GM12874 (cell line): ENCODE data around the gene DMRT3.

Experiments
- CTCF ChIP-seq: IDR thresholded peaks from 2 replicates; pipeline ENCODE4 v1.5.1; 2011; ENCODE audit warnings: low read depth, mild to moderate bottlenecking, control low read depth, low read length, moderate library complexity; ENCODE audit not compliant: insufficient read depth

The DMRT3 gene

GRCh38 chr9:971901-972500 lies 4.5 kb upstream of the DMRT3 start:
- no peak for TF ChIP-seq CTCF

GRCh38 chr9:972501-973294 lies 3.8 kb upstream of the DMRT3 start:
- no peak for TF ChIP-seq CTCF

- TF ChIP-seq CTCF: no peak
These were observed 3.1 kb upstream of the DMRT3 start for GRCh38 chr9:973295-973834.

GRCh38 chr9:974031-974995 lies 2.1 kb upstream of the DMRT3 start:
- no peak for TF ChIP-seq CTCF

GRCh38 chr9:974996-975739 lies 1.3 kb upstream of the DMRT3 start:
- no peak for TF ChIP-seq CTCF

- no peak for TF ChIP-seq CTCF
These were observed 656 bp upstream of the DMRT3 start for GRCh38 chr9:975740-976257.
